Nephron progenitor cell (in vitro differentiated cells): ENCODE data around the gene TXNRD1.

ENCODE experiments used
- DNase-seq: peaks from one replicate; pipeline ENCODE4 v3.0.0; 2021
- H3K27ac Mint-ChIP-seq: 2 replicates; pipeline ENCODE4 v1.8.0; 2021; ENCODE audit warnings: mild to moderate bottlenecking, moderate library complexity, mixed read lengths
- H3K27me3 Mint-ChIP-seq: 2 replicates; pipeline ENCODE4 v1.8.0; 2021; ENCODE audit warnings: mild to moderate bottlenecking, low read depth, mixed read lengths; ENCODE audit not compliant: poor library complexity
- H3K36me3 Mint-ChIP-seq: 2 replicates; pipeline ENCODE4 v1.8.0; 2021; ENCODE audit warnings: low read depth, mixed read lengths
- H3K4me1 Mint-ChIP-seq: 2 replicates; pipeline ENCODE4 v1.8.0; 2021; ENCODE audit warnings: mixed read lengths
- H3K4me3 Mint-ChIP-seq: 2 replicates; pipeline ENCODE4 v1.8.0; 2021; ENCODE audit warnings: mild to moderate bottlenecking, moderate library complexity, mixed read lengths
- H3K9me3 Mint-ChIP-seq: 2 replicates; pipeline ENCODE4 v1.8.0; 2021; ENCODE audit warnings: mild to moderate bottlenecking, moderate library complexity, mixed read lengths
- CTCF ChIP-seq: fragments of 200-600 bp; sonication (generic); IDR thresholded peaks from 2 replicates; pipeline ENCODE4 v1.5.0; 2021; ENCODE audit warnings: antibody characterized with exemption

The TXNRD1 gene

DNA sequence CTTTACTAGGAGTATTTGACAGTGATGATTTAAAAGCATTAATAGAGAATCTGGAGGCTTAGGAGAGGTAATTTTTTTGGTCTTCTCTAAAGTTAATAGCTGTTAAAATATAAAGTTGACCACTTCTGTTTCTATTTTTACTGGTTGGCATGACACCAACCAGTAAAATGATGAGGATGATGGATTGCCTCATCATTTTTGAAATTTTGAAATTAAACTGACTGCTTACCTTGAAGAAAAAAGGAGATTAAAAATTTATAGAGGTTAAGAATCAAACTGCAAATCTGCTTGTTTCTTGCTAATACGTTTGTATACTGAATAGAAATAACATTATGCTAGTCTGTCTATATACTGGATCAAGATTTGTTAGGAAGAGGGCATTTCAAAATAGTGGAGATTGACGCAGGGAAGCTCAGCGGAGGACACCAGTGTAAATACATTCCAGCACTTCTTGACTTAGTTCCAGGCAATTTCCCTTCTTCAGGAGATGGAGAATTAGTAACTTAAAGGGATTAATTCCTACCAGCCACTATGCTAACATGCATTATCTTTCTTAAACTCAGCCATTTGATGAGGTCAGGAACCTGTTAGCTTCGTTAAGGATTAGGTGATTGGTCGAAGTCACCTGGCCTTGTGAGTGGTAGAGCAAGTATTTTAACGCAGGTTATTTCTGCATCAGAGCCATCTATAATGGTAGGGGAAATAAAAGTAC is 91.5 kb downstream of the TXNRD1 start:
- Mint-ChIP-seq H3K4me1 (peaks cover 30% of the 10 kb centered on the region), H3K4me3 (no peak overlapping the region), H3K9me3 (peaks cover 31% of the 10 kb centered on the region), H3K36me3 (peaks cover 80% of the 10 kb centered on the region), H3K27ac (no peak overlapping the region), H3K27me3 (peaks cover 4% of the 10 kb centered on the region)
- DNase-seq: no peak
- no peak for TF ChIP-seq CTCF

- DNase-seq: no peak
- TF ChIP-seq CTCF: no peak
- Mint-ChIP-seq H3K9me3 (peaks cover 29% of the 10 kb centered on the region), H3K27me3 (peaks cover 4% of the 10 kb centered on the region), H3K36me3 (peaks cover 82% of the 10 kb centered on the region), H3K27ac (no peak overlapping the region), H3K4me3 (no peak overlapping the region), H3K4me1 (peaks cover 30% of the 10 kb centered on the region)
Measured at GRCh38 chr12:104307655-104308000, 92.0 kb downstream of the TXNRD1 start.

- no peaks in the 10 kb centered on the region for H3K27me3 Mint-ChIP-seq
- H3K4me3 Mint-ChIP-seq: no peak overlapping the region
- peak overlapping the region; percentile 84 for H3K27ac Mint-ChIP-seq
- TF ChIP-seq CTCF: no peak
- peaks cover 80% of the 10 kb centered on the region for H3K36me3 Mint-ChIP-seq
- no peak for DNase-seq
- H3K9me3 Mint-ChIP-seq: peaks cover 11% of the 10 kb centered on the region
- peaks cover 13% of the 10 kb centered on the region for H3K4me1 Mint-ChIP-seq
Measured at GRCh38 chr12:104309446-104309993, 93.9 kb downstream of the TXNRD1 start.

GRCh38 chr12:104310751-104311633 is 95.4 kb downstream of the TXNRD1 start:
- Mint-ChIP-seq H3K4me3 (no peak overlapping the region), H3K27me3 (no peaks in the 10 kb centered on the region), H3K9me3 (no peaks in the 10 kb centered on the region), H3K4me1 (peaks cover 13% of the 10 kb centered on the region), H3K36me3 (peaks cover 78% of the 10 kb centered on the region), H3K27ac (peak overlapping the region; percentile 93)
- no peak for DNase-seq
- TF ChIP-seq CTCF: no peak

DNA sequence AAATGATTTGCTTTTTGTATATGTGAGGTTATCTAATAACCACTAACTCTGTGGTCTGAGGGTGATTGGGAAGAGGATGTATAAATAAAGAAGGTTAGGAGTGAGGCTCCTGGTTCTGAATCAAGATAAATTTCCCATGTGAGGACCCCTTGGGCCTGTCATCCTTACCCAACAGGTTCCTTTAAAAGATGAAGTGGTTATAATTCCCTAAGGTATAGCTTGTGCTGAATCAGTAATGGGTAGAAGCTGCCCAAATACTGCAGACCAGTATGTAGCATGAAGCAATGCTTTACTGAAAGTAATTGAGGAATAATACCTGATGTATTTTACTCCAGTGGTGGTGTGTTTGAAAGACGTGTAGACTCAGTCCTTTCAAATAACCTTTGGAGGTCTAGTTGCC is 96.6 kb downstream of the TXNRD1 start:
- H3K36me3 Mint-ChIP-seq: peaks cover 77% of the 10 kb centered on the region
- no peaks in the 10 kb centered on the region for H3K27me3 Mint-ChIP-seq
- H3K4me1 Mint-ChIP-seq: peaks cover 4% of the 10 kb centered on the region
- no peak for DNase-seq
- H3K9me3 Mint-ChIP-seq: no peaks in the 10 kb centered on the region
- TF ChIP-seq CTCF: no peak
- H3K4me3 Mint-ChIP-seq: no peak overlapping the region
- no peak overlapping the region for H3K27ac Mint-ChIP-seq
